Natural killer cell (primary cell): ENCODE results near the gene RBAK. TPM values are rescaled to one million over a fixed set of nuclear protein-coding genes. Genes with fewer than 3 reads are reported as not detected.

Source experiments
- ATAC-seq, 3 donors: fragments of 150-1000 bp in 2 of 3; fragments of 200-7000 bp in 1 of 3; cut with Tn5 transposase; 1 replicate in 1 of 3; 2 replicates in 2 of 3; pipeline ENCODE4 v1.10.0; 2021; ENCODE audit warnings: mild to moderate bottlenecking in 2 of 3, moderate library complexity in 2 of 3
- DNase-seq, 2 donors: peaks; one replicate each; pipeline versions ENCODE4 v3.0.0 to v3.0.0-alpha.2; 2013 to 2021; ENCODE audit warnings: mixed read lengths in 1 of 2
- H3K27ac ChIP-seq: one replicate; pipeline ENCODE4 v1.5.1; 2013; ENCODE audit warnings: mild to moderate bottlenecking, low read length
- H3K27me3 ChIP-seq: one replicate; pipeline ENCODE4 v1.6.1; 2013; ENCODE audit warnings: low read length; ENCODE audit not compliant: control insufficient read depth, insufficient read depth
- H3K36me3 ChIP-seq: one replicate; pipeline ENCODE4 v1.6.1; 2013; ENCODE audit warnings: low read length; ENCODE audit not compliant: control insufficient read depth, insufficient read depth
- H3K4me1 ChIP-seq: one replicate; pipeline ENCODE4 v1.6.1; 2013; ENCODE audit warnings: low read length; ENCODE audit not compliant: control insufficient read depth, insufficient read depth
- H3K4me3 ChIP-seq: one replicate; pipeline ENCODE4 v1.5.1; 2013; ENCODE audit warnings: low read length
- H3K9me3 ChIP-seq: one replicate; pipeline ENCODE4 v1.6.1; 2013; ENCODE audit warnings: low read length; ENCODE audit not compliant: control insufficient read depth, insufficient read depth
- H3K27ac Mint-ChIP-seq, 2 donors: one replicate each; pipeline ENCODE4 v1.8.0; 2022; ENCODE audit warnings: mild to moderate bottlenecking in 2 of 2, mixed read lengths in 2 of 2, moderate library complexity in 1 of 2
- H3K27me3 Mint-ChIP-seq, 2 donors: one replicate each; pipeline ENCODE4 v1.8.0; 2022; ENCODE audit warnings: low read depth in 2 of 2, mixed read lengths in 2 of 2
- H3K36me3 Mint-ChIP-seq: one replicate; pipeline ENCODE4 v1.8.0; 2022; ENCODE audit warnings: mixed read lengths
- H3K4me1 Mint-ChIP-seq, 2 donors: one replicate each; pipeline ENCODE4 v1.8.0; 2022; ENCODE audit warnings: mixed read lengths in 2 of 2
- H3K4me3 Mint-ChIP-seq: one replicate; pipeline ENCODE4 v1.8.0; 2022; ENCODE audit warnings: mild to moderate bottlenecking, moderate library complexity, mixed read lengths
- H3K9me3 Mint-ChIP-seq, 2 donors: one replicate each; pipeline ENCODE4 v1.8.0; 2022; ENCODE audit warnings: mixed read lengths in 2 of 2
- WGBS: methylation state at CpG from one replicate; pipeline ENCODE4 v1.1.7; 2013; ENCODE audit warnings: missing lambda C conversion rate; ENCODE audit not compliant: insufficient coverage; 5-methylcytosine and 5-hydroxymethylcytosine counted together
- intact Hi-C: fragments of 100-400 bp; cut with micrococcal nuclease; formaldehyde crosslinking; loops from one replicate; pipeline ENCODE4 v1.14.2; 2022
- total RNA-seq, 4 donors: library from RNA; stranded (reverse); fragments of 120-200 nt in 1 of 4; gene quantifications; one replicate each; pipeline versions ENCODE4 v1.2.3 to v1.2.4, GENCODE V29; 2013 to 2022
- TF ChIP-seq, protein P1 (sequence below): fragments of 200-600 bp; IDR thresholded peaks from one replicate; pipeline ENCODE4 v1.8.0; 2022; ENCODE audit warnings: antibody characterized with exemption

Gene RBAK
- total RNA-seq, 3 donors from 2014 or later (not counting 1 experiment from before 2014, with no cell fraction given): 12.3 to 21.7 (median 14.2) TPM

DNA sequence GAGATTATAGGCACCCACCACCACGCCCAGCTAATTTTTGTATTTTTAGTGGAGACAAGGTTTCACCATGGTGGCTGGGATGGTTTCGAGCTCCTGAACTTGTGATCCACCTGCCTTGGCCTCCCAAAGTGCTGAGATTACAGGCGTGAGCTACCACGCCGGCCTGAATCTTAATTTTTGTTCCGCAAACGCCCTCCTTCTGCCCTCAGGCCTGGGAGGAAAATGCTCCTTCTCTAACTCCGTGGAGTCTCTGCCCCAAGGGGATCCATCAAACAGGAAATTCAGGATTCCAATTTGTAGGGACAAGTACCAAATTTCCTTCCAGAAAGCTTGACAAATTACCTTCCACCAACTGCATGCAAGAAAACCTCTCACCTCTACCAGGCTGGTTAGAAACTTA, 43.2 kb downstream of the RBAK start:
- no peak overlapping the region for H3K4me3 Mint-ChIP-seq

DNA sequence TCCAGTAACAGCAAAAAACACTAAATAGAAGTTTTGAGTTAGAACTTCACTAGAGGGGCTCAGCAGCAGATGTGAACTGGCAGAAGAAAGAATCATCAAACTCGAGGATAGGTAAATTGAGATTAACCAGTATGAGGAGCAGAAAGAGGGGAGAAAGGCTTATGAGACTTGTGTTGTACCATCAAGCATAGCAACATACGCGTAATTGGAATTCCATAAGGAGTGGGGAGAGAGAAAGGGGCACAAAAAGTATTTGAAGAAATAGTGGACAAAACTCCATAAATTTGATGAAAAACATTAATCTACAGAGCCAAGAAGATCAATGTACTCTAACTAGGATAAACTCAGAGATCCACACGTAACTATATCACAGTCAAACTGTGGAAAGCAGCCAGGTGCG, 48.3 kb downstream of the RBAK start:
- 82% methylated on average over 5 of the region's 5 CpGs for WGBS
- no peaks in the 10 kb centered on the region for H3K4me1 Mint-ChIP-seq
- H3K27me3 Mint-ChIP-seq: peaks cover 3 to 7% of the 10 kb centered on the region in 2 donors

More for the DNA sequence above, 43.2 kb downstream of the RBAK start:
- intact Hi-C loops: no loop called here
- 79% methylated on average over 8 of the region's 8 CpGs for WGBS
- H3K27me3 ChIP-seq: no peaks in the 10 kb centered on the region
- peaks cover 6% of the 10 kb centered on the region for H3K4me1 ChIP-seq
- Mint-ChIP-seq H3K27me3 (peaks cover 0 to 7% of the 10 kb centered on the region in 2 donors), H3K36me3 (peaks cover 4% of the 10 kb centered on the region), H3K9me3 (peaks cover 2 to 3% of the 10 kb centered on the region in 2 donors), H3K4me1 (peaks cover 0 to 4% of the 10 kb centered on the region in 2 donors), H3K27ac (no peak overlapping the region)
- no peak overlapping the region for H3K4me3 ChIP-seq
- TF ChIP-seq, protein P1, sequence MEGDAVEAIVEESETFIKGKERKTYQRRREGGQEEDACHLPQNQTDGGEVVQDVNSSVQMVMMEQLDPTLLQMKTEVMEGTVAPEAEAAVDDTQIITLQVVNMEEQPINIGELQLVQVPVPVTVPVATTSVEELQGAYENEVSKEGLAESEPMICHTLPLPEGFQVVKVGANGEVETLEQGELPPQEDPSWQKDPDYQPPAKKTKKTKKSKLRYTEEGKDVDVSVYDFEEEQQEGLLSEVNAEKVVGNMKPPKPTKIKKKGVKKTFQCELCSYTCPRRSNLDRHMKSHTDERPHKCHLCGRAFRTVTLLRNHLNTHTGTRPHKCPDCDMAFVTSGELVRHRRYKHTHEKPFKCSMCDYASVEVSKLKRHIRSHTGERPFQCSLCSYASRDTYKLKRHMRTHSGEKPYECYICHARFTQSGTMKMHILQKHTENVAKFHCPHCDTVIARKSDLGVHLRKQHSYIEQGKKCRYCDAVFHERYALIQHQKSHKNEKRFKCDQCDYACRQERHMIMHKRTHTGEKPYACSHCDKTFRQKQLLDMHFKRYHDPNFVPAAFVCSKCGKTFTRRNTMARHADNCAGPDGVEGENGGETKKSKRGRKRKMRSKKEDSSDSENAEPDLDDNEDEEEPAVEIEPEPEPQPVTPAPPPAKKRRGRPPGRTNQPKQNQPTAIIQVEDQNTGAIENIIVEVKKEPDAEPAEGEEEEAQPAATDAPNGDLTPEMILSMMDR: no peak
- peaks cover 5% of the 10 kb centered on the region for H3K9me3 ChIP-seq
- ATAC-seq (no peak), DNase-seq (no peak)
- H3K27ac ChIP-seq: no peak overlapping the region
- no peaks in the 10 kb centered on the region for H3K36me3 ChIP-seq

DNA sequence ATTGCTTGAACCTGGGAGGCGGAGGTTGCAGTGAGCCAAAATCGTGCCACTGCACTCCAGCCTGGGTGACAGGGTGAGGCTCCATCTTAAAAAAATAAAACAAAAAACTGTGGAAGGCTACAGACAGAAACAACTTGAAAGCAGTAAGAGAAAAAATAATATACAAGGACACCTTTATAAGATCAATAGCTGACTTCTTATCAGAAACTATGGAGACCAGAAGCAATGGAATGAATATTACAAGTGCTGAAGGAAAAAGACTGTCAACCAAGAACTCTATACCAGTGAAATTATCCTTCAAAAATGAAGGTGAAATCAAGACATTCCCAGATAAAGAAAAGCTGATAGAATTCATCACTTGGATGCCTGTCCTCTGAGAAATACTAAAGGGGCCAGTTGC, 49.0 kb downstream of the RBAK start:
- 79% methylated on average over 2 of the region's 2 CpGs for WGBS
- TF ChIP-seq, protein P1: no peak
- Histone ChIP-seq H3K4me1 (no peaks in the 10 kb centered on the region), H3K9me3 (peaks cover 18% of the 10 kb centered on the region), H3K27ac (no peak overlapping the region), H3K27me3 (no peaks in the 10 kb centered on the region), H3K4me3 (no peak overlapping the region), H3K36me3 (no peaks in the 10 kb centered on the region)
- DNase-seq (no peak), ATAC-seq (no peak)
- intact Hi-C loops: no loop called here
- no peak overlapping the region for H3K4me3 Mint-ChIP-seq
- peaks cover 4 to 5% of the 10 kb centered on the region in 2 donors for H3K9me3 Mint-ChIP-seq
- H3K27ac Mint-ChIP-seq: no peak overlapping the region
- H3K27me3 Mint-ChIP-seq: peaks cover 2 to 11% of the 10 kb centered on the region in 2 donors
- peaks cover 8% of the 10 kb centered on the region for H3K36me3 Mint-ChIP-seq
- no peaks in the 10 kb centered on the region for H3K4me1 Mint-ChIP-seq

More for the DNA sequence above, 48.3 kb downstream of the RBAK start:
- Histone ChIP-seq H3K4me1 (no peaks in the 10 kb centered on the region), H3K36me3 (no peaks in the 10 kb centered on the region), H3K9me3 (peaks cover 18% of the 10 kb centered on the region), H3K27ac (no peak overlapping the region), H3K4me3 (no peak overlapping the region), H3K27me3 (no peaks in the 10 kb centered on the region)
- Mint-ChIP-seq H3K36me3 (peaks cover 8% of the 10 kb centered on the region), H3K9me3 (peaks cover 4 to 5% of the 10 kb centered on the region in 2 donors), H3K27ac (no peak overlapping the region), H3K4me3 (no peak overlapping the region)
- TF ChIP-seq, protein P1: no peak
- intact Hi-C loops: no loop called here
- ATAC-seq (no peak), DNase-seq (no peak)

DNA sequence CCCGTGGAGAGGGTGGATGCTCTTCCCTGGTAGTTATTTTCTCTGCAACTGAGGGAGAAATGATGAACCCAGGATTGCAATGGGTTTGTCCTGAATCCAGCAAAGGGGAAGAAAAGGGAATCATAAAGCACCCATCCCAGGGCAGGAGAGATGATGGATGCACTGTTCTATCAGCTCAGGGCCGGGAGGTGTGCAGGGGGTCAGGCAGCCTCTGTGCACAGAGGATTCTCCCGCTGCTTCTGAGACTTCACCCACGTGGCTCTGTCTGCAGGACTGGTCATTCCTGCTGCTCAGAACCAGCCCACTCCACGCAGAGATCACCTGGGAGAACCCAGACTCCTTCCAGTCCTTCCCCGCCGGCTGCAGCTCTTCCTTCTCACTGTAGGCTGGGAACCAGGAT, 70.7 kb downstream of the RBAK start:
- Mint-ChIP-seq H3K36me3 (no peaks in the 10 kb centered on the region), H3K27ac (no peak overlapping the region), H3K4me1 (no peaks in the 10 kb centered on the region), H3K27me3 (peaks cover 0 to 10% of the 10 kb centered on the region in 2 donors), H3K4me3 (no peak overlapping the region), H3K9me3 (no peaks in the 10 kb centered on the region)
- Histone ChIP-seq H3K4me1 (no peaks in the 10 kb centered on the region), H3K4me3 (no peak overlapping the region), H3K36me3 (no peaks in the 10 kb centered on the region), H3K27me3 (no peaks in the 10 kb centered on the region), H3K27ac (no peak overlapping the region), H3K9me3 (no peaks in the 10 kb centered on the region)
- WGBS: 72% methylated on average over 7 of the region's 7 CpGs
- no peak for ATAC-seq
- TF ChIP-seq, protein P1: no peak
- intact Hi-C loops: no loop called here
- no peak for DNase-seq
